Panc1 (cell line): ENCODE data around the gene MRPL2. TPM values are rescaled to one million over a fixed set of nuclear protein-coding genes. Genes with fewer than 3 reads are reported as not detected.

Experiments
- ATAC-seq: fragments of 200-7000 bp; cut with Tn5 transposase; 2 replicates; pipeline ENCODE4 v1.9.1; 2020; ENCODE audit warnings: mild to moderate bottlenecking, moderate library complexity
- BruUV-seq: library from RNA; stranded (reverse); fragments of 400-500 nt; replicated peaks from 2 replicates; lab custom pipeline; 2021; lab: Mats Ljungman, UMichigan
- CTCF ChIA-PET: fragments of 300-600 bp; sonication (Branson Sonifier 250); formaldehyde crosslinking; loops from one replicate; lab custom pipeline; 2022; ENCODE audit warnings: antibody characterized with exemption; lab: Charles Lee
- POLR2A ChIA-PET: fragments of 300-600 bp; sonication (Branson Sonifier 250); formaldehyde crosslinking; loops from one replicate; lab custom pipeline; 2022; ENCODE audit warnings: antibody characterized with exemption; lab: Charles Lee
- DNase-seq: peaks from one replicate; pipeline ENCODE4 v3.0.0-alpha.2; 2010; ENCODE audit warnings: low read depth, low spot score
- H3K27ac ChIP-seq: 2 replicates; pipeline ENCODE4 v1.5.1; 2011; ENCODE audit warnings: mild to moderate bottlenecking, low read length, inconsistent platforms
- H3K27me3 ChIP-seq: fragments of 200-500 bp; sonication (Bioruptor generic); 2 replicates; pipeline ENCODE4 v1.6.0; 2014; ENCODE audit warnings: low read length, inconsistent platforms; ENCODE audit not compliant: control insufficient read depth, insufficient read depth
- H3K36me3 ChIP-seq: fragments of 200-500 bp; sonication (Bioruptor generic); 2 replicates; pipeline ENCODE4 v1.5.1; 2014; ENCODE audit warnings: inconsistent platforms, mild to moderate bottlenecking, low read length, moderate library complexity; ENCODE audit not compliant: control insufficient read depth, insufficient read depth
- H3K4me1 ChIP-seq: 2 replicates; pipeline ENCODE4 v1.5.1; 2011; ENCODE audit warnings: inconsistent platforms, mild to moderate bottlenecking, low read length, moderate library complexity; ENCODE audit not compliant: control insufficient read depth, insufficient read depth
- H3K4me3 ChIP-seq, 2 experiments: 2 replicates each; pipeline ENCODE4 v1.5.1; 2011 to 2012; ENCODE audit warnings: low read depth in 2 of 2, low read length in 2 of 2, mild to moderate bottlenecking in 2 of 2, inconsistent platforms in 1 of 2, moderate library complexity in 1 of 2
- H3K9me3 ChIP-seq: fragments of 200-500 bp; sonication (Bioruptor generic); 2 replicates; pipeline ENCODE4 v1.5.1; 2014; ENCODE audit warnings: low read depth, mild to moderate bottlenecking, inconsistent platforms, low read length, moderate library complexity; ENCODE audit not compliant: control insufficient read depth, insufficient read depth
- CTCF ChIP-seq: fragments of 450-650 bp; IDR thresholded peaks from 2 replicates; pipeline ENCODE4 v1.5.1; 2017; ENCODE audit warnings: mild to moderate bottlenecking
- POLR2AphosphoS5 ChIP-seq: IDR thresholded peaks from 2 replicates; pipeline ENCODE4 v1.6.1; 2012; ENCODE audit warnings: mild to moderate bottlenecking, low read depth, low read length, moderate library complexity
- REST ChIP-seq, 2 experiments: IDR thresholded peaks; 2 replicates each; pipeline ENCODE4 v1.6.1; 2011 to 2012; ENCODE audit warnings: low read depth in 2 of 2, control low read depth in 1 of 2, low read length in 1 of 2, mild to moderate bottlenecking in 1 of 2, moderate library complexity in 1 of 2; ENCODE audit not compliant: insufficient read depth in 1 of 2
- SIN3A ChIP-seq: IDR thresholded peaks from 2 replicates; pipeline ENCODE4 v1.6.1; 2012; ENCODE audit warnings: low read depth, mild to moderate bottlenecking, low read length, moderate library complexity, borderline replicate concordance; ENCODE audit not compliant: insufficient read depth
- TCF7L2 ChIP-seq: IDR thresholded peaks from 2 replicates; pipeline ENCODE4 v1.6.1; 2011; ENCODE audit warnings: mild to moderate bottlenecking, low read depth, low read length, inconsistent platforms
- in situ Hi-C: cut with HindIII; loops from 2 replicates; pipeline ENCODE4 v1.10.0; 2016; ENCODE audit warnings: low sequenced_read_pairs, low pct_unique_long_range_greater_than_20kb
- intact Hi-C: fragments of 100-400 bp; cut with micrococcal nuclease; formaldehyde crosslinking; loops from one replicate; pipeline ENCODE4 v1.10.0; 2022; ENCODE audit not compliant: unreplicated experiment
- total RNA-seq: library from RNA; stranded (reverse); gene quantifications from one replicate; pipeline ENCODE4 v1.2.1, GENCODE V29; 2021; ENCODE audit not compliant: unreplicated experiment

Gene MRPL2
- total RNA-seq, 1 experiment from 2014 or later, result 65.6 TPM

- POLR2A ChIA-PET, result interaction anchor here (0.5 kb wide), 1 partner anchor 46 kb away, joined by 6 read pairs; no protein-coding TSS in a partner anchor
- intact Hi-C loops (no loop called here), in situ Hi-C loops (no loop called here)
These were observed 8.3 kb downstream of the MRPL2 start for GRCh38 chr6:43050981-43051380.

GRCh38 chr6:43047998-43048397, 11.2 kb downstream of the MRPL2 start:
- POLR2A ChIA-PET, result no interaction called here
- H3K36me3 ChIP-seq, result no peaks in the 10 kb centered on the region; the same call in 1 of the 2 replicates

More at GRCh38 chr6:43050981-43051380, 8.3 kb downstream of the MRPL2 start:
- no TSS peak for BruUV-seq
- H3K27ac ChIP-seq, result no peak overlapping the region
- DNase-seq, result no peak
- no peaks in the 10 kb centered on the region for H3K9me3 ChIP-seq
- TF ChIP-seq SIN3A, result no peak
- TF ChIP-seq CTCF, result no peak
- TF ChIP-seq TCF7L2, result no peak
- TF ChIP-seq POLR2AphosphoS5, result no peak
- TF ChIP-seq REST (IDR thresholded peaks at IDR 0.05; ENCODE audit: insufficient read depth in 1 of 2, low read depth in 2 of 2, low read length in 1 of 2), result no peak
- no peak overlapping the region for H3K4me3 ChIP-seq
- ATAC-seq, result no peak
- H3K4me1 ChIP-seq, result peaks cover 17% of the 10 kb centered on the region
- CTCF ChIA-PET, result no interaction called here
- H3K36me3 ChIP-seq, result no peaks in the 10 kb centered on the region; the same call in 1 of the 2 replicates
- H3K27me3 ChIP-seq, result no peaks in the 10 kb centered on the region

More at GRCh38 chr6:43047998-43048397, 11.2 kb downstream of the MRPL2 start:
- H3K4me1 ChIP-seq, result peaks cover 16% of the 10 kb centered on the region
- no peak for ATAC-seq
- H3K27ac ChIP-seq, result no peak overlapping the region
- intact Hi-C loops, result no loop called here
- CTCF ChIA-PET, result interaction anchor here (0.6 kb wide), 1 partner anchor 22 kb away, joined by 3 read pairs; no protein-coding TSS in a partner anchor
- no peak for DNase-seq
- no peak overlapping the region for H3K4me3 ChIP-seq
- no peaks in the 10 kb centered on the region for H3K27me3 ChIP-seq
- no TSS peak for BruUV-seq
- TF ChIP-seq SIN3A (no peak), CTCF (no peak), POLR2AphosphoS5 (no peak)
- in situ Hi-C loops, result no loop called here
- no peaks in the 10 kb centered on the region for H3K9me3 ChIP-seq
